GM12891 (cell line): ENCODE data around the gene PDGFC.

Source experiments
- PAX5 ChIP-seq: IDR thresholded peaks from 2 replicates; pipeline ENCODE4 v1.6.1; 2011; ENCODE audit warnings: low read length, moderate library complexity, mild to moderate bottlenecking; ENCODE audit not compliant: insufficient read depth, severe bottlenecking
- POLR2A ChIP-seq: IDR thresholded peaks from 2 replicates; pipeline ENCODE4 v1.6.1; 2011; ENCODE audit warnings: low read depth, low read length, control low read depth
- POLR2AphosphoS5 ChIP-seq: IDR thresholded peaks from 2 replicates; pipeline ENCODE4 v1.6.1; 2011; ENCODE audit warnings: low read depth, low read length, control low read depth
- TAF1 ChIP-seq: IDR thresholded peaks from 2 replicates; pipeline ENCODE4 v1.6.1; 2011; ENCODE audit warnings: low read depth, low read length, control low read depth

DNA sequence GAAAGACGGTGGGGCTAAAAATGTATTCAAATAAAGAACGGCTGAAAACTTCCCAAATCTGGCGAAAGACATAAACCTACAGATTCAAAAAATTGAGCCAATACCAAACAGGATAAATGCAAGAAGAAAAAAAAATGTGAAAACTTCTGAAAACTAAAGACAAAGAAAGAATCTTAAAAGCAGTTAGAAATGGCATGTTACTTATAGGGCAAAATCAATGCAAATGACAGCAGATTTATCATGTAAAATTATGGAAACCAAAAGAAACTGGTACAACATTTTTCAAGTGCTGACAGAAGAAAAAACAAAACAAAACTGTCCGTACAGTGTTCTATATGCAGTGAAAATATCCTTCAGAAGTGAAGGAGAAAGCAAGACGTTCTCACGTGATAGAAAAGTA lies 239.0 kb downstream of the PDGFC start:
- TF ChIP-seq POLR2AphosphoS5, result no peak
- no peak for TF ChIP-seq POLR2A
- TF ChIP-seq TAF1, result no peak
- TF ChIP-seq PAX5, result no peak
